ENCODE data around the gene SSNA1. TPM values are rescaled to one million over a fixed set of nuclear protein-coding genes. Genes with fewer than 3 reads are reported as not detected.

The SSNA1 gene
- total RNA-seq, 1 experiment from 2014 or later, result 62.3 TPM

DNA sequence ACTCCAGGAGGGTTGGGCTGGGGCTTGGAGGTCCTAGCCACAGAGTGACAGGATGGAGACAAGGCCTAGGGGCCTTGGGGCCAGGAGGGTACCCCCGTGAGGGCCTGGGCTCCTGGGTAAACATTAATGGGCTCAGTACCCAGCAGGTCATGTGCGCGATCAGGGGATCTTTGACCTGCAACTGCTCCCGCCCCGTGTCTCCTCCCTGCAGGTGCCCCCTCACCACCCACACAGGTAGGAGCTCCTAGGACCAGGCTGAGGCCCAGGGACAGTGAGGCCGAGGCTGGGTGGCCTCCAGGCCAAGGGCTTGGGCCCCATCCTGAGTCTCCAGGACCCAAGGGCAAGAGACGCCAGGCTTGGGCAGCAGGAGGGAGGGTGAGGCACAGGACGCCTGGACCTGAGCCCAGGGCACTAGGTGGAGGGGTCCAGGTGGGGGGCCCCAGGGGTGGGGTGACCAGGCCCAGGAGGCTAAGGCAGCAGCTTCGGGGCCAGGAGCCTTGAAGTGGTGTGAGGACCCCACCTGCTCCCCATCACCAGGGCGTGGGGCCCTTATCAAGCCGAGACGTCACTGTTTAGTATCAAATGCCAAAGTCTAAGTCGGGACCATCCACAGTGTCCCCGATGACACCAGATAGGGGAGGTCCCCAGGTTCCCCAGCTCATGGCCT is 42.4 kb downstream of the SSNA1 start, which contains the start of gene SLC34A3:
Gene SLC34A3 (plus strand): TSS at position 197 of the 667 bp plus-strand sequence. CDS start 802 bp downstream, outside the sequence.
- H3K4me3 Mint-ChIP-seq (ENCODE audit: unreplicated experiment), result no peak within 1 kb of the TSS
- TF ChIP-seq CTCF (IDR thresholded peaks at IDR 0.05; ENCODE audit: insufficient read depth in 1 of 2, low read depth in 1 of 2, low read length in 1 of 2, severe bottlenecking in 1 of 2, unreplicated experiment in 1 of 2), result no peak
- H3K36me3 Mint-ChIP-seq (ENCODE audit: insufficient read depth, unreplicated experiment), result peaks cover 14% of the 10 kb centered on the region
- POLR2A ChIA-PET, result interaction anchor here (0.6 kb wide), 1 partner anchor 7 kb away, joined by 7 read pairs; no protein-coding TSS in a partner anchor
- Histone ChIP-seq H3K36me3 (ENCODE audit: control insufficient read depth, insufficient read depth, low read length) (no peaks in the 10 kb centered on the region), H3K27me3 (replicated peaks; ENCODE audit: control insufficient read depth, insufficient read depth, low read length) (no peaks in the 10 kb centered on the region), H3K4me1 (peaks cover 42% of the 10 kb centered on the region), H3K4me3 (ENCODE audit: low read depth, low read length) (no peak within 1 kb of the TSS), H3K9me3 (no peaks in the 10 kb centered on the region)
- H3K27me3 Mint-ChIP-seq (ENCODE audit: insufficient read depth, unreplicated experiment), result no peaks in the 10 kb centered on the region
- no peak within 1 kb of the TSS for H3K27ac Mint-ChIP-seq (ENCODE audit: unreplicated experiment)
- peaks cover 19% of the 10 kb centered on the region for H3K4me1 Mint-ChIP-seq (ENCODE audit: low read depth, unreplicated experiment)
- H3K9me3 Mint-ChIP-seq (ENCODE audit: unreplicated experiment), result no peaks in the 10 kb centered on the region
- no TSS peak for BruUV-seq (replicated peaks)
- no peak for DNase-seq
- intact Hi-C loops (cut with micrococcal nuclease; ENCODE audit: unreplicated experiment), result no loop called here
- CTCF ChIA-PET, result interaction anchor here (0.6 to 1.0 kb wide), 2 partner anchors 41 to 117 kb away, joined by 3 to 4 read pairs; no protein-coding TSS in a partner anchor

GRCh38 chr9:137231372-137232039 is 43.0 kb downstream of the SSNA1 start:
- BruUV-seq (replicated peaks), result no TSS peak
- peaks cover 14% of the 10 kb centered on the region for H3K36me3 Mint-ChIP-seq (ENCODE audit: insufficient read depth, unreplicated experiment)
- Histone ChIP-seq H3K27me3 (replicated peaks; ENCODE audit: control insufficient read depth, insufficient read depth, low read length) (no peaks in the 10 kb centered on the region), H3K9me3 (no peaks in the 10 kb centered on the region), H3K36me3 (ENCODE audit: control insufficient read depth, insufficient read depth, low read length) (no peaks in the 10 kb centered on the region), H3K4me3 (ENCODE audit: low read depth, low read length) (no peak overlapping the region), H3K4me1 (peaks cover 44% of the 10 kb centered on the region)
- no peaks in the 10 kb centered on the region for H3K27me3 Mint-ChIP-seq (ENCODE audit: insufficient read depth, unreplicated experiment)
- no peak for TF ChIP-seq CTCF (IDR thresholded peaks at IDR 0.05; ENCODE audit: insufficient read depth in 1 of 2, low read depth in 1 of 2, low read length in 1 of 2, severe bottlenecking in 1 of 2, unreplicated experiment in 1 of 2)
- CTCF ChIA-PET, result interaction anchor here (0.6 to 1.0 kb wide), 2 partner anchors 42 to 118 kb away, joined by 3 to 4 read pairs; no protein-coding TSS in a partner anchor
- intact Hi-C loops (cut with micrococcal nuclease; ENCODE audit: unreplicated experiment), result no loop called here
- DNase-seq, result no peak
- H3K4me3 Mint-ChIP-seq (ENCODE audit: unreplicated experiment), result no peak overlapping the region
- H3K27ac Mint-ChIP-seq (ENCODE audit: unreplicated experiment), result no peak overlapping the region
- POLR2A ChIA-PET, result interaction anchor here (0.6 kb wide), 1 partner anchor 8 kb away, joined by 7 read pairs; no protein-coding TSS in a partner anchor
- H3K9me3 Mint-ChIP-seq (ENCODE audit: unreplicated experiment), result no peaks in the 10 kb centered on the region
- peaks cover 15% of the 10 kb centered on the region for H3K4me1 Mint-ChIP-seq (ENCODE audit: low read depth, unreplicated experiment)

DNA sequence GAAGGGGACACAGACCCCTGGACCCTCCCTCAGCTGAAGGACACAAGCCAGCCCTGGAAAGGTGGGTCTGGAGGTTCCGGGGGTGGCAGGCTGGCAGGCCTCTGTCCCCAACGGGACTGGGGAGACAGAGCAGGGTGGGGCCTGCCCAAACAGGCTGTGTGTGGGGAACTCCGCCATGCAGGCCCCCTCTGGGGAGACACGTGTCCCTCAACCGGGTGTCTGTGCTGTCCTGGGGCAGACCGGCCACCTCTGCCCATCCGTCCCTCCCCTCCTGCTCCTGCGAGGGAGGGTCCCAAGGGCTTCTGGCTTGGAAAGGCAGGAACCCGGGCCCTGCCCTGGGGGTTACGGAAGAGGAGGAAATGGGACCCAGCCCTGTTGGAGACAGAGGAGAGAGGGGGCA is 43.6 kb downstream of the SSNA1 start:
- Mint-ChIP-seq H3K27me3 (ENCODE audit: insufficient read depth, unreplicated experiment) (no peaks in the 10 kb centered on the region), H3K4me1 (ENCODE audit: low read depth, unreplicated experiment) (peaks cover 13% of the 10 kb centered on the region), H3K4me3 (ENCODE audit: unreplicated experiment) (no peak overlapping the region), H3K36me3 (ENCODE audit: insufficient read depth, unreplicated experiment) (peaks cover 14% of the 10 kb centered on the region), H3K9me3 (ENCODE audit: unreplicated experiment) (no peaks in the 10 kb centered on the region), H3K27ac (ENCODE audit: unreplicated experiment) (no peak overlapping the region)
- no peaks in the 10 kb centered on the region for H3K27me3 ChIP-seq (replicated peaks; ENCODE audit: control insufficient read depth, insufficient read depth, low read length)
- H3K4me1 ChIP-seq, result peaks cover 44% of the 10 kb centered on the region
- no peak for DNase-seq
- intact Hi-C loops (cut with micrococcal nuclease; ENCODE audit: unreplicated experiment), result no loop called here
- BruUV-seq (replicated peaks), result no TSS peak
- no peak overlapping the region for H3K4me3 ChIP-seq (ENCODE audit: low read depth, low read length)
- POLR2A ChIA-PET, result no interaction called here
- H3K36me3 ChIP-seq (ENCODE audit: control insufficient read depth, insufficient read depth, low read length), result no peaks in the 10 kb centered on the region
- H3K9me3 ChIP-seq, result no peaks in the 10 kb centered on the region
- CTCF ChIA-PET, result interaction anchor here (0.6 kb wide), 1 partner anchor 244 kb away, joined by 3 read pairs; no protein-coding TSS in a partner anchor
- no peak for TF ChIP-seq CTCF (IDR thresholded peaks at IDR 0.05; ENCODE audit: insufficient read depth in 1 of 2, low read depth in 1 of 2, low read length in 1 of 2, severe bottlenecking in 1 of 2, unreplicated experiment in 1 of 2)

All from Caco-2 (cell line).